Measurements from ENCODE around the gene KRT36.

KRT36 gene

DNA sequence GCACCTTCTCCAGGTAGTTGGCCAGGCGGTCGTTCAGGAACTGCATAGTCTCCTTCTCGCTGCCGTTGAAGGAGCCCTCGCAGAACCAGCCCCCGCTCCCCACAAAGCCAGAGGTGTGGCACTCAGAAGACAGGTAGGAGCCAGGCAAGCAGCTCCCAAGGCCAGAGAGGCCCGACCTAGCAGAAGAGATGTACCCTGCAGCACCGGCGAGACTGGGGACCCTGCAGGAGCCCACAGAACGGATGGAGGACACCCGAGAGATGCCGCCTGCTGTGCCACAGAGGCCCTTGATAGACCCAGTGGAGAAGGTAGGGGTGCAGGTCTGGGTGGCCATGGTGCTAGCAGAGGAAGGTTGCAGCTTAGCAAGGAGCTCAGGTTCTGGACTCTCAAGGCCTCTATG lies at the start of gene KRT36:
Gene KRT36, minus strand, starts transcription at position 380 of the 400 bp plus-strand sequence. Its CDS starts 46 bp downstream, at position 334.
- no peak within 1 kb of the TSS for H2AFZ ChIP-seq (ENCODE audit: low read length)
- no peak for TF ChIP-seq EZH2 (IDR thresholded peaks at IDR 0.05; ENCODE audit: borderline replicate concordance, low read length)
- TF ChIP-seq, protein P1, sequence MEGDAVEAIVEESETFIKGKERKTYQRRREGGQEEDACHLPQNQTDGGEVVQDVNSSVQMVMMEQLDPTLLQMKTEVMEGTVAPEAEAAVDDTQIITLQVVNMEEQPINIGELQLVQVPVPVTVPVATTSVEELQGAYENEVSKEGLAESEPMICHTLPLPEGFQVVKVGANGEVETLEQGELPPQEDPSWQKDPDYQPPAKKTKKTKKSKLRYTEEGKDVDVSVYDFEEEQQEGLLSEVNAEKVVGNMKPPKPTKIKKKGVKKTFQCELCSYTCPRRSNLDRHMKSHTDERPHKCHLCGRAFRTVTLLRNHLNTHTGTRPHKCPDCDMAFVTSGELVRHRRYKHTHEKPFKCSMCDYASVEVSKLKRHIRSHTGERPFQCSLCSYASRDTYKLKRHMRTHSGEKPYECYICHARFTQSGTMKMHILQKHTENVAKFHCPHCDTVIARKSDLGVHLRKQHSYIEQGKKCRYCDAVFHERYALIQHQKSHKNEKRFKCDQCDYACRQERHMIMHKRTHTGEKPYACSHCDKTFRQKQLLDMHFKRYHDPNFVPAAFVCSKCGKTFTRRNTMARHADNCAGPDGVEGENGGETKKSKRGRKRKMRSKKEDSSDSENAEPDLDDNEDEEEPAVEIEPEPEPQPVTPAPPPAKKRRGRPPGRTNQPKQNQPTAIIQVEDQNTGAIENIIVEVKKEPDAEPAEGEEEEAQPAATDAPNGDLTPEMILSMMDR (IDR thresholded peaks at IDR 0.05; ENCODE audit: low read length), result no peak
- no peaks in the 10 kb centered on the region for H3K9me2 ChIP-seq (ENCODE audit: low read depth, low read length)
- H3K9ac ChIP-seq (ENCODE audit: low read length), result no peak within 1 kb of the TSS
- peaks cover 8% of the 10 kb centered on the region; the same call in 1 of the 2 replicates for H3K27me3 ChIP-seq (ENCODE audit: insufficient read depth, low read length)
- no peaks in the 10 kb centered on the region for H3K36me3 ChIP-seq (ENCODE audit: insufficient read depth, low read length)
- H3K4me1 ChIP-seq (ENCODE audit: insufficient read depth, low read length, severe bottlenecking), result no peaks in the 10 kb centered on the region
- no peaks in the 10 kb centered on the region for H3F3A ChIP-seq (ENCODE audit: insufficient read depth, low read length)
- no peak within 1 kb of the TSS for H3K27ac ChIP-seq (ENCODE audit: low read depth, low read length, poor library complexity, severe bottlenecking)
- no peaks in the 10 kb centered on the region for H3K9me3 ChIP-seq (ENCODE audit: low read length)
- H4K20me1 ChIP-seq (ENCODE audit: insufficient read depth, low read length), result no peaks in the 10 kb centered on the region
- no peak within 1 kb of the TSS for H3K4me3 ChIP-seq (ENCODE audit: low read depth, low read length, poor library complexity, severe bottlenecking)
- H3K79me2 ChIP-seq (ENCODE audit: insufficient read depth, low read length), result no peaks in the 10 kb centered on the region
- no peak within 1 kb of the TSS for H3K4me2 ChIP-seq (ENCODE audit: low read length)

DNA sequence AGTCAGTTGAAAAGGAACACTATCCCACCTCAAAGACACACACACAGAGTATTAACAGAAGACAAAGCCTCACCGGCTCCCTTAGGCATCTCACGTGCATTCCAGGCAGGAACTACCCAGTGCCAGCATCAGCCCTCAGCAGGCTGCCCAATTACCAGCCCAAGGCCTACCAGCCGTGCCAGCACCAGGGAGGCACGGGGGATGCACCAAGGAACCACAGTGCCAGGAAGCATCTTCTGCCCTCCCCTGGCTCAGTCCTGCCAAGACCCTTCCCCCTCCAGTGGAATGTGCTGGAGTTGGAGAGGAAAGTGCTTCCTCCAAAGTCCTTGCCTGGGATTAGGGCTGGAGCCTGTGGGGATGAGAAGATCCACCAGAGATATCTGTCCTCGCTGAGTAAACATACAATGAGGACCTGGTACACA lies 49.4 kb upstream of the KRT36 start:
- H3K4me2 ChIP-seq (ENCODE audit: low read length), result no peak overlapping the region
- no peak overlapping the region for H3K9ac ChIP-seq (ENCODE audit: low read length)
- no peaks in the 10 kb centered on the region for H3K79me2 ChIP-seq (ENCODE audit: insufficient read depth, low read length)
- H3K36me3 ChIP-seq (ENCODE audit: insufficient read depth, low read length), result no peaks in the 10 kb centered on the region
- peaks cover 6% of the 10 kb centered on the region; the same call in 1 of the 2 replicates for H3K27me3 ChIP-seq (ENCODE audit: insufficient read depth, low read length)
- no peaks in the 10 kb centered on the region for H3F3A ChIP-seq (ENCODE audit: insufficient read depth, low read length)
- no peaks in the 10 kb centered on the region for H4K20me1 ChIP-seq (ENCODE audit: insufficient read depth, low read length)
- H2AFZ ChIP-seq (ENCODE audit: low read length), result no peak overlapping the region
- H3K9me2 ChIP-seq (ENCODE audit: low read depth, low read length), result no peaks in the 10 kb centered on the region
- H3K4me3 ChIP-seq (ENCODE audit: low read depth, low read length, poor library complexity, severe bottlenecking), result no peak overlapping the region
- TF ChIP-seq EZH2 (IDR thresholded peaks at IDR 0.05; ENCODE audit: borderline replicate concordance, low read length), result no peak
- TF ChIP-seq, protein P1 (IDR thresholded peaks at IDR 0.05; ENCODE audit: low read length), result no peak
- H3K9me3 ChIP-seq (ENCODE audit: low read length), result no peaks in the 10 kb centered on the region
- H3K27ac ChIP-seq (ENCODE audit: low read depth, low read length, poor library complexity, severe bottlenecking), result no peak overlapping the region
- no peaks in the 10 kb centered on the region for H3K4me1 ChIP-seq (ENCODE audit: insufficient read depth, low read length, severe bottlenecking)

DNA sequence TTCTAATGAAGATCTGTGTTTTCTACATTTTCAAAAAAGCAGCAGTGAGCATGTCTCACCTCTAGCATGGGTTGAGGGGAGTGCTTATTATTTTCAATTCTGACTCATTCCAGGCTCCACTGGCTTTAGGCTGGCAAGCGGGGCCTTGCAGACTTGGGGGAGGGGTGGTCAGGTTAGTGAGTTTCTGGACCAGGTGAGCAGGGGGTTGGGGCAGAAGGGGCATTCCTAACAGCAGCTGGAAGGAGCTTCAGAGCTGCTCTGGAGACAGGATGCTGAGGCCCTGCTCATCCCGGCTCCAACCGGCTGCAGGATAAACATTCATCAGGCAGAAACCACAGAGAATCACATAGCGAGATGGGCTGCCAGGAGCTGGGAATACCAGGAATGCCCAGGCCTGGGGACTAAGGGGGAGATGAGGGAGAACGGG lies 48.9 kb upstream of the KRT36 start:
- H3F3A ChIP-seq (ENCODE audit: insufficient read depth, low read length), result no peaks in the 10 kb centered on the region
- H3K36me3 ChIP-seq (ENCODE audit: insufficient read depth, low read length), result no peaks in the 10 kb centered on the region
- no peaks in the 10 kb centered on the region for H3K4me1 ChIP-seq (ENCODE audit: insufficient read depth, low read length, severe bottlenecking)
- H3K4me3 ChIP-seq (ENCODE audit: low read depth, low read length, poor library complexity, severe bottlenecking), result no peak overlapping the region
- TF ChIP-seq, protein P1 (IDR thresholded peaks at IDR 0.05; ENCODE audit: low read length), result no peak
- TF ChIP-seq EZH2 (IDR thresholded peaks at IDR 0.05; ENCODE audit: borderline replicate concordance, low read length), result no peak
- no peaks in the 10 kb centered on the region for H3K9me2 ChIP-seq (ENCODE audit: low read depth, low read length)
- no peaks in the 10 kb centered on the region for H3K9me3 ChIP-seq (ENCODE audit: low read length)
- H4K20me1 ChIP-seq (ENCODE audit: insufficient read depth, low read length), result no peaks in the 10 kb centered on the region
- peaks cover 6% of the 10 kb centered on the region; the same call in 1 of the 2 replicates for H3K27me3 ChIP-seq (ENCODE audit: insufficient read depth, low read length)
- H2AFZ ChIP-seq (ENCODE audit: low read length), result no peak overlapping the region
- H3K4me2 ChIP-seq (ENCODE audit: low read length), result no peak overlapping the region
- H3K27ac ChIP-seq (ENCODE audit: low read depth, low read length, poor library complexity, severe bottlenecking), result no peak overlapping the region
- H3K79me2 ChIP-seq (ENCODE audit: insufficient read depth, low read length), result no peaks in the 10 kb centered on the region
- no peak overlapping the region for H3K9ac ChIP-seq (ENCODE audit: low read length)

All from OCI-LY1 (cell line).